HepG2 (cell line): ENCODE measurements around the gene EPN2. TPM values are rescaled to one million over a fixed set of nuclear protein-coding genes. Genes with fewer than 3 reads are reported as not detected.
A peak's percentile ranks its signal among the peaks of the same experiment; 100 is the strongest.

Experiments used
- ATAC-seq: fragments of 200-7000 bp; cut with Tn5 transposase; 3 replicates; pipeline ENCODE4 v1.9.1; 2020; ENCODE audit warnings: mild to moderate bottlenecking, moderate library complexity
- BruUV-seq: library from RNA; stranded (reverse); fragments of 400-500 nt; replicated peaks from 2 replicates; lab custom pipeline; 2021; lab: Mats Ljungman, UMichigan
- CTCF ChIA-PET: fragments of 300-600 bp; formaldehyde crosslinking; extraction: SDS; loops from one replicate; lab custom pipeline; 2021; ENCODE audit warnings: low total read pairs, inconsistent platforms, low intra/inter-chr PET ratio; lab: Yijun Ruan, JAX
- POLR2A ChIA-PET: fragments of 350-600 bp; sonication (Branson Sonifier 250); formaldehyde crosslinking; loops from one replicate; lab custom pipeline; 2020; ENCODE audit warnings: antibody characterized with exemption, inconsistent platforms; lab: Yijun Ruan, JAX
- DNase-seq: peaks from one replicate; pipeline ENCODE4 v3.0.0-alpha.2; 2015; ENCODE audit warnings: low spot score
- FAIRE-seq: peaks from 3 replicates; lab custom pipeline; 2011; peaks lifted over from hg19 to GRCh38; lab: Jason Lieb, UNC
- H2AFZ ChIP-seq: one replicate; pipeline ENCODE4 v1.6.1; 2011; ENCODE audit warnings: low read length, inconsistent platforms
- H3K27ac ChIP-seq: fragments of 300-600 bp; 3 replicates; pipeline ENCODE4 v1.8.0; 2011; ENCODE audit warnings: mixed run types, mild to moderate bottlenecking, mixed read lengths, low read length, inconsistent platforms; ENCODE audit not compliant: insufficient read depth; ENCODE audit errors: extremely low read length
- H3K27me3 ChIP-seq, 2 experiments: fragments of 200-600 bp in 1 of 2; 2 replicates in 1 of 2; 3 replicates in 1 of 2; pipeline versions ENCODE4 v1.6.0 to v1.8.0; 2011; ENCODE audit warnings: low read length in 2 of 2, mild to moderate bottlenecking in 2 of 2, moderate library complexity in 2 of 2, inconsistent platforms in 1 of 2; ENCODE audit not compliant: insufficient read depth in 2 of 2, control insufficient read depth in 1 of 2
- H3K36me3 ChIP-seq, 2 experiments: fragments of 200-600 bp in 1 of 2; replicated peaks in 1 of 2; 2 replicates in 1 of 2; 3 replicates in 1 of 2; pipeline versions ENCODE4 v1.5.1 to v1.8.0; 2011; ENCODE audit warnings: low read length in 2 of 2, inconsistent platforms in 1 of 2; ENCODE audit not compliant: insufficient read depth in 2 of 2, control insufficient read depth in 1 of 2
- H3K4me1 ChIP-seq: 2 replicates; pipeline ENCODE4 v1.5.1; 2012; ENCODE audit warnings: low read length, inconsistent platforms; ENCODE audit not compliant: insufficient read depth
- H3K4me2 ChIP-seq: 2 replicates; pipeline ENCODE4 v1.6.0; 2011; ENCODE audit warnings: low read depth, low read length, inconsistent platforms
- H3K4me3 ChIP-seq, 3 experiments: fragments of 200-600 bp in 1 of 3; sonication (generic), shearing (Covaris generic) in 1 of 3; replicated peaks in 1 of 3; 2 replicates each; pipeline ENCODE4 v1.5.1; 2011 to 2016; ENCODE audit warnings: low read length in 3 of 3, inconsistent platforms in 2 of 3, low read depth in 2 of 3, mild to moderate bottlenecking in 2 of 3, control low read depth in 1 of 3, mixed read lengths in 1 of 3; ENCODE audit not compliant: insufficient read depth in 1 of 3
- H3K79me2 ChIP-seq: one replicate; pipeline ENCODE4 v1.6.1; 2011; ENCODE audit warnings: low read length, inconsistent platforms; ENCODE audit not compliant: insufficient read depth
- H3K9ac ChIP-seq: 2 replicates; pipeline ENCODE4 v1.6.0; 2011; ENCODE audit warnings: mild to moderate bottlenecking, low read depth, low read length, inconsistent platforms; ENCODE audit not compliant: insufficient read depth
- H3K9me3 ChIP-seq: 2 replicates; pipeline ENCODE4 v1.5.1; 2012; ENCODE audit warnings: mild to moderate bottlenecking, low read length
- H4K20me1 ChIP-seq: 2 replicates; pipeline ENCODE4 v1.6.0; 2011; ENCODE audit warnings: inconsistent platforms, mild to moderate bottlenecking, low read length, moderate library complexity; ENCODE audit not compliant: insufficient read depth
- BCL6 ChIP-seq: IDR thresholded peaks from 2 replicates; pipeline ENCODE4 v1.6.1; 2016; ENCODE audit warnings: missing genetic modification reagents, missing compliant biosample characterization
- DPF2 ChIP-seq: sonication (generic); formaldehyde crosslinking; IDR thresholded peaks from 2 replicates; pipeline ENCODE4 v1.4.0; 2020; ENCODE audit warnings: mild to moderate bottlenecking, low read depth, missing genetic modification reagents, borderline replicate concordance
- EZH2 ChIP-seq: conservative IDR thresholded peaks from 2 replicates; pipeline ENCODE4 v1.6.1; 2012; ENCODE audit warnings: mild to moderate bottlenecking, low read depth, low read length, moderate library complexity
- GATAD2A ChIP-seq: IDR thresholded peaks from 2 replicates; pipeline ENCODE4 v1.6.1; 2016
- HDAC2 ChIP-seq: sonication (generic); formaldehyde crosslinking; IDR thresholded peaks from 2 replicates; pipeline ENCODE4 v1.4.0; 2020; ENCODE audit warnings: missing genetic modification reagents
- HHEX ChIP-seq: IDR thresholded peaks from 2 replicates; pipeline ENCODE4 v1.6.1; 2016; ENCODE audit warnings: control low read depth
- HOMEZ ChIP-seq: IDR thresholded peaks from 2 replicates; pipeline ENCODE4 v1.6.1; 2016; ENCODE audit warnings: low read depth
- KDM2A ChIP-seq: sonication (generic); formaldehyde crosslinking; IDR thresholded peaks from 2 replicates; pipeline ENCODE4 v1.4.0; 2020; ENCODE audit warnings: low read depth, missing genetic modification reagents, borderline replicate concordance
- NR2F6 ChIP-seq, 2 experiments: IDR thresholded peaks; 2 replicates each; pipeline ENCODE4 v1.6.1; 2016; ENCODE audit warnings: antibody characterized with exemption in 1 of 2, mild to moderate bottlenecking in 1 of 2
- SALL1 ChIP-seq: sonication (generic); formaldehyde crosslinking; IDR thresholded peaks from 2 replicates; pipeline ENCODE4 v1.8.0; 2022; ENCODE audit warnings: mild to moderate bottlenecking, missing genetic modification reagents
- SP5 ChIP-seq: IDR thresholded peaks from 2 replicates; pipeline ENCODE4 v1.6.1; 2016; ENCODE audit warnings: low read depth, borderline replicate concordance
- SPEN ChIP-seq: sonication (generic); formaldehyde crosslinking; IDR thresholded peaks from 2 replicates; pipeline ENCODE4 v1.5.1; 2020; ENCODE audit warnings: low read depth, mild to moderate bottlenecking, missing genetic modification reagents
- ZGPAT ChIP-seq: IDR thresholded peaks from 2 replicates; pipeline ENCODE4 v1.6.1; 2016; ENCODE audit warnings: mild to moderate bottlenecking
- ZNF510 ChIP-seq: sonication (generic); formaldehyde crosslinking; IDR thresholded peaks from 2 replicates; pipeline ENCODE4 v1.4.0; 2020; ENCODE audit warnings: low read depth, mild to moderate bottlenecking, missing genetic modification reagents
- ZNF761 ChIP-seq: sonication (generic); formaldehyde crosslinking; conservative IDR thresholded peaks from 2 replicates; pipeline ENCODE4 v1.4.0; 2020; ENCODE audit warnings: mild to moderate bottlenecking, missing genetic modification reagents
- WGBS: methylation state at CpG from one replicate; pipeline ENCODE4 v1.1.6; 2017; ENCODE audit warnings: low lambda C conversion rate; 5-methylcytosine and 5-hydroxymethylcytosine counted together
- in situ Hi-C: cut with HindIII; loops from 2 replicates; pipeline ENCODE4 v1.10.0; 2017; ENCODE audit warnings: low pct_unique_long_range_greater_than_20kb; ENCODE audit not compliant: extremely low pct_ligation_motif_present
- intact Hi-C: fragments of 100-400 bp; cut with micrococcal nuclease; formaldehyde crosslinking; loops from one replicate; pipeline ENCODE4 v1.10.0; 2022; ENCODE audit not compliant: unreplicated experiment
- polyA plus RNA-seq, 8 experiments: library from polyadenylated mRNA; depleted of rRNA in 3 of 8; stranded (reverse) in 7 of 8; unstranded in 1 of 8; fragments of >200 nt; fragmentation: Illumina TruSeq in 4 of 8; extraction: Trizol in 4 of 8; gene quantifications; 2 replicates each; pipeline versions ENCODE4 v1.2.1 to v1.2.3, GENCODE V29; 2011 to 2016; ENCODE audit warnings: low read depth in 4 of 8, missing spikeins in 1 of 8, mixed read lengths in 1 of 8; ENCODE audit not compliant: insufficient read depth in 1 of 8
- total RNA-seq, 5 experiments: library from RNA; depleted of rRNA; stranded (reverse); fragments of >200 nt; fragmentation: Illumina TruSeq; extraction: Trizol; gene quantifications; 2 replicates each; pipeline ENCODE4 v1.2.3, GENCODE V29; 2016; ENCODE audit warnings: low read depth in 1 of 5
- TF ChIP-seq, protein P1 (sequence below): sonication (generic); formaldehyde crosslinking; IDR thresholded peaks from 2 replicates; pipeline ENCODE4 v1.4.0; 2020; ENCODE audit warnings: missing genetic modification reagents, low read depth, mild to moderate bottlenecking, borderline replicate concordance
- TF ChIP-seq, protein P2 (sequence below): sonication (generic); formaldehyde crosslinking; conservative IDR thresholded peaks from 2 replicates; pipeline ENCODE4 v1.4.0; 2020; ENCODE audit warnings: mild to moderate bottlenecking, missing genetic modification reagents, moderate library complexity

The EPN2 gene
- total and polyA plus RNA-seq, 2 of the 13 experiments (the other 11 are each of a cell fraction or from before 2014, with no cell fraction given) = 7.8 to 19.2 TPM

GRCh38 chr17:19369107-19369778 lies 132.1 kb downstream of the EPN2 start:
- DNase-seq (peak; percentile 43), ATAC-seq (peak; percentile 60), FAIRE-seq (peak; percentile 80)
- H3K4me1 ChIP-seq = peaks cover 61% of the 10 kb centered on the region
- POLR2A ChIA-PET = interaction anchor here (2.0 to 2.7 kb wide), 2 partner anchors 9 to 31 kb away, joined by 8 to 29 read pairs; partner anchors contain the start of gene MAPK7
- H3K4me2 ChIP-seq = peak overlapping the region; percentile 60
- CTCF ChIA-PET = no interaction called here
- no peaks in the 10 kb centered on the region for H3K79me2 ChIP-seq
- 34% methylated on average over 15 of the region's 16 CpGs for WGBS
- no peaks in the 10 kb centered on the region for H3K9me3 ChIP-seq
- in situ Hi-C loops (loop anchor here (10.0 kb wide), 1 partner anchor 396 kb away; no protein-coding TSS in a partner anchor), intact Hi-C loops (no loop called here)
- no peaks in the 10 kb centered on the region for H3K27me3 ChIP-seq
- peak overlapping the region; percentile 6 for H3K27ac ChIP-seq
- no peaks in the 10 kb centered on the region for H4K20me1 ChIP-seq
- no peak overlapping the region for H3K9ac ChIP-seq
- no peaks in the 10 kb centered on the region; a peak in 1 of 5 replicates for H3K36me3 ChIP-seq
- no peak overlapping the region for H3K4me3 ChIP-seq
- H2AFZ ChIP-seq = no peak overlapping the region
- BruUV-seq = no TSS peak
- TF ChIP-seq ZGPAT (0 out of 2 replicates have a peak, but pooled peaks have one; percentile 19), BCL6 (CRISPR knock-in tag) (no peak), HDAC2 (peak; percentile 54; the same call in 1 of the 2 replicates), GATAD2A (CRISPR knock-in tag) (0 out of 2 replicates have a peak, but pooled peaks have one; percentile 35), DPF2 (CRISPR knock-in tag) (0 out of 2 replicates have a peak, but pooled peaks have one; percentile 21), KDM2A (CRISPR knock-in tag) (peak; percentile 41; the same call in 1 of the 2 replicates), SP5 (CRISPR knock-in tag) (peak; percentile 52; the same call in 1 of the 2 replicates), HOMEZ (CRISPR knock-in tag) (0 out of 2 replicates have a peak, but pooled peaks have one; percentile 21), NR2F6 (IDR thresholded peaks at IDR 0.05) (no peak), NR2F6 (CRISPR knock-in tag; IDR thresholded peaks at IDR 0.05) (peak; percentile 17; the same call in 1 of the 2 replicates), EZH2 (no peak), HHEX (CRISPR knock-in tag) (no peak), SPEN (CRISPR knock-in tag) (0 out of 2 replicates have a peak, but pooled peaks have one; percentile 24), SALL1 (CRISPR knock-in tag) (peak; percentile 39), ZNF510 (CRISPR knock-in tag) (no peak), ZNF761 (no peak)
- TF ChIP-seq, protein P1, sequence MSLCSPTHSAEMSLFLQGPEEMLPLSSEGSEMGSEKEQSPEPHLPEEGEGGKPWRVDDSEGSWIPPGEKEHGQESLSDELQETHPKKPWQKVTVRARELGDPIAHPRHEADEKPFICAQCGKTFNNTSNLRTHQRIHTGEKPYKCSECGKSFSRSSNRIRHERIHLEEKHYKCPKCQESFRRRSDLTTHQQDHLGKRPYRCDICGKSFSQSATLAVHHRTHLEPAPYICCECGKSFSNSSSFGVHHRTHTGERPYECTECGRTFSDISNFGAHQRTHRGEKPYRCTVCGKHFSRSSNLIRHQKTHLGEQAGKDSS = no peak
- TF ChIP-seq, protein P2, sequence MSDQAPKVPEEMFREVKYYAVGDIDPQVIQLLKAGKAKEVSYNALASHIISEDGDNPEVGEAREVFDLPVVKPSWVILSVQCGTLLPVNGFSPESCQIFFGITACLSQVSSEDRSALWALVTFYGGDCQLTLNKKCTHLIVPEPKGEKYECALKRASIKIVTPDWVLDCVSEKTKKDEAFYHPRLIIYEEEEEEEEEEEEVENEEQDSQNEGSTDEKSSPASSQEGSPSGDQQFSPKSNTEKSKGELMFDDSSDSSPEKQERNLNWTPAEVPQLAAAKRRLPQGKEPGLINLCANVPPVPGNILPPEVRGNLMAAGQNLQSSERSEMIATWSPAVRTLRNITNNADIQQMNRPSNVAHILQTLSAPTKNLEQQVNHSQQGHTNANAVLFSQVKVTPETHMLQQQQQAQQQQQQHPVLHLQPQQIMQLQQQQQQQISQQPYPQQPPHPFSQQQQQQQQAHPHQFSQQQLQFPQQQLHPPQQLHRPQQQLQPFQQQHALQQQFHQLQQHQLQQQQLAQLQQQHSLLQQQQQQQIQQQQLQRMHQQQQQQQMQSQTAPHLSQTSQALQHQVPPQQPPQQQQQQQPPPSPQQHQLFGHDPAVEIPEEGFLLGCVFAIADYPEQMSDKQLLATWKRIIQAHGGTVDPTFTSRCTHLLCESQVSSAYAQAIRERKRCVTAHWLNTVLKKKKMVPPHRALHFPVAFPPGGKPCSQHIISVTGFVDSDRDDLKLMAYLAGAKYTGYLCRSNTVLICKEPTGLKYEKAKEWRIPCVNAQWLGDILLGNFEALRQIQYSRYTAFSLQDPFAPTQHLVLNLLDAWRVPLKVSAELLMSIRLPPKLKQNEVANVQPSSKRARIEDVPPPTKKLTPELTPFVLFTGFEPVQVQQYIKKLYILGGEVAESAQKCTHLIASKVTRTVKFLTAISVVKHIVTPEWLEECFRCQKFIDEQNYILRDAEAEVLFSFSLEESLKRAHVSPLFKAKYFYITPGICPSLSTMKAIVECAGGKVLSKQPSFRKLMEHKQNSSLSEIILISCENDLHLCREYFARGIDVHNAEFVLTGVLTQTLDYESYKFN (CRISPR knock-in tag) = peak; percentile 35; the same call in 1 of the 2 replicates
